ENCODE results near the gene CFAP46. TPM values are rescaled to one million over a fixed set of nuclear protein-coding genes. Genes with fewer than 3 reads are reported as not detected.

The CFAP46 gene
- total RNA-seq, 1 experiment from 2014 or later = 3.3 TPM

DNA sequence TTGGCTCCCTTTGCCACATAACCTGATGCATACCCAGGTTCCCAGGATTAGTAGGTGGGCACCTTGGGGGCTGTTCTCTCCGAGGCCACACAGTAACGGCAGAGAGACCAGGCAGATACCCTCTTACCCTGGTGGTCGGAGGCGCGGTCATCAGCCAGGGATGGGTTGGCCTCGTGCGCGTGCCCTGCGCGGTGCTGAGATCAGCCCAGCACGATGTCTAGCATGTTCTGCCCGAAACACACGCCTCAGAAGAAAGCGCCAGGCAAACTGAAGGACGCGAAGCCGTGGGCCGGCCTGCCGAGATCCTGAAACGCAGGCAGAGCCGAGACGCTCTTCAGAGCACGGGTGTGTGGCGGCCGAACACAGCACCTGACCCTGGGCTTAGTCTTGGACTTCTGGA, 34.7 kb upstream of the CFAP46 start (continued):
- TF ChIP-seq ARID4B (CRISPR knock-in tag; IDR thresholded peaks at IDR 0.05; ENCODE audit: borderline replicate concordance) = no peak
- TF ChIP-seq NFYB (CRISPR knock-in tag; conservative IDR thresholded peaks at IDR 0.05; ENCODE audit: low read depth) = no peak

DNA sequence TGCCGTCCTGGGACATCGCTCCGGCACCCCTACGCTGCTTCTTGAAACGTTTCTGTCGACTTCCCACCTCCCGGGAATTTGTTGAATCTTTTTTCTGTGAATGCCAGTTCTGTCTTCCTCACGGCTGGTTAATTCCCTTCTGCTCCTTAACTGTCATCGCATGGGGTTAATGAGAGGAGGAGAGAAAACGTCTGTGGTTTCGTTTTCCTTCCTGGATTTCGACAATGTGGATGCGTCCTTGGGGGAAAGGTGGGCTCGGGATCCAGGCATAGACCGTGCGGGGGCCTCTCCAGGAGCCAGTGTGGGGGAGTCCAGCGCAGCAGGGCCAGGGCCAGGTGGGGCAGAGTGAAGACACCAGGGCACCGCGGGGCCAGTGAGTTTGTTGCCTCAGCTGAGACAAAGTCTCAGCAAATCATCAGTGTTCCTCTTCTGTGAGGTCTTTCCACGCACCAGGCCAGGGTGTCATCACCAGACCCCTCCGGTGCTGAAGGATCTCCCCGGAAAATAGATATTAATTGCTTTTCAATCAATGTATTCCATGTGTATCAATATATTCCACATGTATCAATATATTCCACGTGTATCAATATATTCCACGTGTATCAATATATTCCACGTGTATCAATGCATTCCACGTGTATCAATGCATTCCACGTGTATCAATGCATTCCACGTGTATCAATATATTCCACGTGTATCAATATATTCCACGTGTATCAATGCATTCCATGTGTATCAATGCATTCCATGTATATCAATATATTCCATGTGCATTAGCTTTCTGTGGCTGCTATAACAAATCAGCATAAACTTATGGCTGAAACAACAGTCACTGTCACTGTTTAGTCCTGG, 33.7 kb upstream of the CFAP46 start:
- H3K4me1 Mint-ChIP-seq = peaks cover 11% of the 10 kb centered on the region
- ChIA-PET CTCF (no interaction called here), POLR2A (no interaction called here)

More for the DNA sequence above, 33.7 kb upstream of the CFAP46 start:
- peaks cover 3% of the 10 kb centered on the region; the same call in 1 of the 2 replicates for H3K27me3 Mint-ChIP-seq (ENCODE audit: low read depth)
- H3K27ac Mint-ChIP-seq = peak overlapping the region; percentile 83
- no peak overlapping the region for H3K4me3 Mint-ChIP-seq
- no peaks in the 10 kb centered on the region for H3K36me3 Mint-ChIP-seq
- ATAC-seq (no peak), DNase-seq (ENCODE audit: low spot score) (no peak)
- TF ChIP-seq, protein P1, sequence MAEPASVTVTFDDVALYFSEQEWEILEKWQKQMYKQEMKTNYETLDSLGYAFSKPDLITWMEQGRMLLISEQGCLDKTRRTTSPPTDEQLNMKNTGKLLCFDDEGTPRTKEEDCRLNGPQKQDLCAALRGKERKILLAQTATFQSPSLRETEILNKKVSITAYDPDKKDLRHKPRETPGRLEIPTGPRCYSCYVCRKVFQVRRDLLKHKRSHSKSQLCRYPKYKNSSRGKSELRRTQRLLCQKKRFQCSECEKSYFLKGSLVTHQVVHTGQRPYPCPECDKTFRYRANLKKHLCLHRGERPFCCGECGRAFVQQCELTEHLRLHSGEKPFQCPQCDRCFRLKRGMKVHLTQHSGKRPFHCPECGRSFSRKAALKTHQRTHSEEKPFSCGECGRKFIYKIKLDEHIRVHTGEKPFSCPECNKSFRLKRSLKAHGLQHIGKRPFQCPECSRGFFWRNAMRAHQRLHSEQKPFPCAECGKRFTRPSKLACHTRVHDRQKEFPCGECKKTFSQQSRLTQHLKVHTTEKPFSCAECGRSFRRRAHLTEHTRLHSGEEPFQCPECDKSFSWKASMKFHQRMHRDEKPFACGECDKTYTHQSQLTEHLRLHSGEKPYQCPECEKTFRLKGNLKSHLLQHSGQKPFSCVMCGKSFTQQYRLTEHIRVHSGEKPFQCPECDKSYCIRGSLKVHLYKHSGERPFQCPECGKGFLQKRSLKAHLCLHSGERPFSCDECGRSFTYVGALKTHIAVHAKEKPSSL (CRISPR knock-in tag; conservative IDR thresholded peaks at IDR 0.05) = no peak
- TF ChIP-seq SMAD4 (CRISPR knock-in tag; IDR thresholded peaks at IDR 0.05) (no peak), ZNF416 (CRISPR knock-in tag; IDR thresholded peaks at IDR 0.05) (no peak), NFE2L1 (CRISPR knock-in tag; IDR thresholded peaks at IDR 0.05) (no peak), ZNF263 (CRISPR knock-in tag; IDR thresholded peaks at IDR 0.05; ENCODE audit: low read depth) (no peak)
- TF ChIP-seq, protein P2, sequence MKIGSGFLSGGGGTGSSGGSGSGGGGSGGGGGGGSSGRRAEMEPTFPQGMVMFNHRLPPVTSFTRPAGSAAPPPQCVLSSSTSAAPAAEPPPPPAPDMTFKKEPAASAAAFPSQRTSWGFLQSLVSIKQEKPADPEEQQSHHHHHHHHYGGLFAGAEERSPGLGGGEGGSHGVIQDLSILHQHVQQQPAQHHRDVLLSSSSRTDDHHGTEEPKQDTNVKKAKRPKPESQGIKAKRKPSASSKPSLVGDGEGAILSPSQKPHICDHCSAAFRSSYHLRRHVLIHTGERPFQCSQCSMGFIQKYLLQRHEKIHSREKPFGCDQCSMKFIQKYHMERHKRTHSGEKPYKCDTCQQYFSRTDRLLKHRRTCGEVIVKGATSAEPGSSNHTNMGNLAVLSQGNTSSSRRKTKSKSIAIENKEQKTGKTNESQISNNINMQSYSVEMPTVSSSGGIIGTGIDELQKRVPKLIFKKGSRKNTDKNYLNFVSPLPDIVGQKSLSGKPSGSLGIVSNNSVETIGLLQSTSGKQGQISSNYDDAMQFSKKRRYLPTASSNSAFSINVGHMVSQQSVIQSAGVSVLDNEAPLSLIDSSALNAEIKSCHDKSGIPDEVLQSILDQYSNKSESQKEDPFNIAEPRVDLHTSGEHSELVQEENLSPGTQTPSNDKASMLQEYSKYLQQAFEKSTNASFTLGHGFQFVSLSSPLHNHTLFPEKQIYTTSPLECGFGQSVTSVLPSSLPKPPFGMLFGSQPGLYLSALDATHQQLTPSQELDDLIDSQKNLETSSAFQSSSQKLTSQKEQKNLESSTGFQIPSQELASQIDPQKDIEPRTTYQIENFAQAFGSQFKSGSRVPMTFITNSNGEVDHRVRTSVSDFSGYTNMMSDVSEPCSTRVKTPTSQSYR (CRISPR knock-in tag; IDR thresholded peaks at IDR 0.05) = no peak
- TF ChIP-seq, protein P3, sequence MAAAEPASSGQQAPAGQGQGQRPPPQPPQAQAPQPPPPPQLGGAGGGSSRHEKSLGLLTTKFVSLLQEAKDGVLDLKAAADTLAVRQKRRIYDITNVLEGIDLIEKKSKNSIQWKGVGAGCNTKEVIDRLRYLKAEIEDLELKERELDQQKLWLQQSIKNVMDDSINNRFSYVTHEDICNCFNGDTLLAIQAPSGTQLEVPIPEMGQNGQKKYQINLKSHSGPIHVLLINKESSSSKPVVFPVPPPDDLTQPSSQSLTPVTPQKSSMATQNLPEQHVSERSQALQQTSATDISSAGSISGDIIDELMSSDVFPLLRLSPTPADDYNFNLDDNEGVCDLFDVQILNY (CRISPR knock-in tag; IDR thresholded peaks at IDR 0.05) = no peak
- H3K9me3 Mint-ChIP-seq = no peaks in the 10 kb centered on the region
